ENCODE results near the gene SGK1. TPM values are rescaled to one million over a fixed set of nuclear protein-coding genes. Genes with fewer than 3 reads are reported as not detected.
"Not testable (repeated sequence)": the region's sequence is repeated elsewhere in the genome, so short reads cannot be mapped to it uniquely, and the experiment has no call there.

The SGK1 gene
- total RNA-seq, 1 donor from 2014 or later = 175 TPM

- no peak for TF ChIP-seq CTCF (conservative IDR thresholded peaks at IDR 0.05; ENCODE audit: low read depth, low read length)
- no peak overlapping the region for H3K4me3 ChIP-seq (ENCODE audit: low read depth, low read length)
- DNase-seq (ENCODE audit: low read depth) = no peak
Measured at GRCh38 chr6:134258849-134259306, 59.0 kb downstream of the SGK1 start.

GRCh38 chr6:134257516-134257915 is 60.4 kb downstream of the SGK1 start:
- H3K4me3 ChIP-seq (ENCODE audit: low read depth, low read length) = no peak overlapping the region
- no peak for DNase-seq (ENCODE audit: low read depth)
- TF ChIP-seq CTCF (conservative IDR thresholded peaks at IDR 0.05; ENCODE audit: low read depth, low read length) = no peak

- no peak for TF ChIP-seq CTCF (conservative IDR thresholded peaks at IDR 0.05; ENCODE audit: low read depth, low read length)
- no peak for DNase-seq (ENCODE audit: low read depth)
Measured at GRCh38 chr6:134256862-134257261, 61.0 kb downstream of the SGK1 start.

GRCh38 chr6:134255280-134255679 is 62.6 kb downstream of the SGK1 start:
- DNase-seq (ENCODE audit: low read depth); H3K4me3 ChIP-seq (ENCODE audit: low read depth, low read length): not testable (repeated sequence)

More at GRCh38 chr6:134256862-134257261, 61.0 kb downstream of the SGK1 start:
- H3K4me3 ChIP-seq (ENCODE audit: low read depth, low read length) = no peak overlapping the region

GRCh38 chr6:134254118-134254517 is 63.8 kb downstream of the SGK1 start:
- TF ChIP-seq CTCF (conservative IDR thresholded peaks at IDR 0.05; ENCODE audit: low read depth, low read length) = no peak
- no peak for DNase-seq (ENCODE audit: low read depth)
- no peak overlapping the region for H3K4me3 ChIP-seq (ENCODE audit: low read depth, low read length)

GRCh38 chr6:134253681-134254080 is 64.2 kb downstream of the SGK1 start:
- no peak overlapping the region for H3K4me3 ChIP-seq (ENCODE audit: low read depth, low read length)
- TF ChIP-seq CTCF (conservative IDR thresholded peaks at IDR 0.05; ENCODE audit: low read depth, low read length) = no peak
- DNase-seq (ENCODE audit: low read depth) = peak; percentile 84

GRCh38 chr6:134251320-134251719 is 66.6 kb downstream of the SGK1 start:
- DNase-seq (ENCODE audit: low read depth) = no peak
- TF ChIP-seq CTCF (conservative IDR thresholded peaks at IDR 0.05; ENCODE audit: low read depth, low read length) = no peak
- no peak overlapping the region for H3K4me3 ChIP-seq (ENCODE audit: low read depth, low read length)

All from epithelial cell of proximal tubule (primary cell).